Fibroblast of upper back skin (primary cell): Measurements from ENCODE around the gene CACNB1.

Experiments used
- DNase-seq: peaks from one replicate; pipeline ENCODE4 v3.0.0-alpha.2; 2013

CACNB1 gene

GRCh38 chr17:39225308-39225958 is 28.0 kb upstream of the CACNB1 start, which contains the start of gene STAC2:
STAC2 (minus strand) TSS chr17:39225945; CDS start chr17:39225502, 443 bp downstream.
- DNase-seq = no peak

GRCh38 chr17:39224778-39225307 is 27.4 kb upstream of the CACNB1 start:
- no peak for DNase-seq

- DNase-seq = no peak
Observed at GRCh38 chr17:39223907-39224777, 26.7 kb upstream of the CACNB1 start.

- DNase-seq = no peak
Observed at GRCh38 chr17:39222866-39223834, 25.7 kb upstream of the CACNB1 start.

- no peak for DNase-seq
Observed at GRCh38 chr17:39222151-39222550, 24.7 kb upstream of the CACNB1 start.

- DNase-seq = no peak
Observed at GRCh38 chr17:39221572-39221971, 24.1 kb upstream of the CACNB1 start.

GRCh38 chr17:39219647-39220154 is 22.2 kb upstream of the CACNB1 start:
- DNase-seq = no peak

GRCh38 chr17:39218906-39219305 is 21.4 kb upstream of the CACNB1 start:
- DNase-seq = no peak

- no peak for DNase-seq
Observed at GRCh38 chr17:39217734-39218369, 20.4 kb upstream of the CACNB1 start.

- DNase-seq = no peak
Observed at GRCh38 chr17:39213852-39214251, 16.4 kb upstream of the CACNB1 start.

GRCh38 chr17:39212841-39213480 is 15.5 kb upstream of the CACNB1 start:
- no peak for DNase-seq

- DNase-seq = no peak
Observed at GRCh38 chr17:39212195-39212810, 14.8 kb upstream of the CACNB1 start.

- no peak for DNase-seq
Observed at GRCh38 chr17:39210093-39210434, 12.6 kb upstream of the CACNB1 start.

GRCh38 chr17:39209317-39210092 is 12.0 kb upstream of the CACNB1 start:
- DNase-seq = peak; percentile 69

GRCh38 chr17:39208893-39209292 is 11.4 kb upstream of the CACNB1 start:
- no peak for DNase-seq

GRCh38 chr17:39208136-39208535 is 10.7 kb upstream of the CACNB1 start:
- DNase-seq = no peak

- no peak for DNase-seq
Observed at GRCh38 chr17:39205112-39205526, 7.7 kb upstream of the CACNB1 start.

GRCh38 chr17:39204245-39204644 is 6.8 kb upstream of the CACNB1 start:
- no peak for DNase-seq

- DNase-seq = no peak
Observed at GRCh38 chr17:39200957-39201510, 3.6 kb upstream of the CACNB1 start.
